ENCODE measurements around the gene MYO10.

- TF ChIP-seq, protein P1, sequence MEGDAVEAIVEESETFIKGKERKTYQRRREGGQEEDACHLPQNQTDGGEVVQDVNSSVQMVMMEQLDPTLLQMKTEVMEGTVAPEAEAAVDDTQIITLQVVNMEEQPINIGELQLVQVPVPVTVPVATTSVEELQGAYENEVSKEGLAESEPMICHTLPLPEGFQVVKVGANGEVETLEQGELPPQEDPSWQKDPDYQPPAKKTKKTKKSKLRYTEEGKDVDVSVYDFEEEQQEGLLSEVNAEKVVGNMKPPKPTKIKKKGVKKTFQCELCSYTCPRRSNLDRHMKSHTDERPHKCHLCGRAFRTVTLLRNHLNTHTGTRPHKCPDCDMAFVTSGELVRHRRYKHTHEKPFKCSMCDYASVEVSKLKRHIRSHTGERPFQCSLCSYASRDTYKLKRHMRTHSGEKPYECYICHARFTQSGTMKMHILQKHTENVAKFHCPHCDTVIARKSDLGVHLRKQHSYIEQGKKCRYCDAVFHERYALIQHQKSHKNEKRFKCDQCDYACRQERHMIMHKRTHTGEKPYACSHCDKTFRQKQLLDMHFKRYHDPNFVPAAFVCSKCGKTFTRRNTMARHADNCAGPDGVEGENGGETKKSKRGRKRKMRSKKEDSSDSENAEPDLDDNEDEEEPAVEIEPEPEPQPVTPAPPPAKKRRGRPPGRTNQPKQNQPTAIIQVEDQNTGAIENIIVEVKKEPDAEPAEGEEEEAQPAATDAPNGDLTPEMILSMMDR (conservative IDR thresholded peaks at IDR 0.05; ENCODE audit: low read length) = peak; percentile 50
- no peak for TF ChIP-seq EZH2phosphoT487 (IDR thresholded peaks at IDR 0.05; ENCODE audit: borderline replicate concordance, low read depth, low read length)
Measured at GRCh38 chr5:16666883-16667398, 269.1 kb downstream of the MYO10 start.

Measured in OCI-LY7 (cell line).